Measurements from ENCODE around the gene FAM47C.
"Not testable (repeated sequence)": the region's sequence is repeated elsewhere in the genome, so short reads cannot be mapped to it uniquely, and the experiment has no call there.

Gene FAM47C

DNA sequence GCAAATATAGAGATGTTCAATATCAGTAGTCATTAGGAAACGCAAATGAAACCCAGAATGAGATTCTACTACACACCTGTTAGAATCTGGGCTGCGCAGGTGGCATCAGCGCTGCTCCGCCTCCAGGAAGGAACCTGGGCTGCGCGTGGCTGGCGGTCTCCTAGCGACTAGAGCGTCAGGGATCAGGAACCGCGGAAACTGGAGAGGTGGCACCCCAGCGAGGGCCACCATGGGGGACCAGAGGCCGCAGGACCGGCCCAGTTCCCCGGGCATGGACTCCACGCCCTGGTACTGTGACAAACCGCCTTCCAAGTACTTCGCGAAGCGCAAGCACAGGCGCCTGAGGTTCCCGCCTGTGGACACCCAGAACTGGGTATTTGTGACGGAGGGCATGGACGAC lies at the start of gene FAM47C:
Gene FAM47C (plus strand): TSS at position 185 of the 400 bp plus-strand sequence. CDS start 45 bp downstream, at position 230.
- not testable (repeated sequence) for DNase-seq (ENCODE audit: extremely low read depth in 1 of 2, low read depth in 1 of 2)

DNA sequence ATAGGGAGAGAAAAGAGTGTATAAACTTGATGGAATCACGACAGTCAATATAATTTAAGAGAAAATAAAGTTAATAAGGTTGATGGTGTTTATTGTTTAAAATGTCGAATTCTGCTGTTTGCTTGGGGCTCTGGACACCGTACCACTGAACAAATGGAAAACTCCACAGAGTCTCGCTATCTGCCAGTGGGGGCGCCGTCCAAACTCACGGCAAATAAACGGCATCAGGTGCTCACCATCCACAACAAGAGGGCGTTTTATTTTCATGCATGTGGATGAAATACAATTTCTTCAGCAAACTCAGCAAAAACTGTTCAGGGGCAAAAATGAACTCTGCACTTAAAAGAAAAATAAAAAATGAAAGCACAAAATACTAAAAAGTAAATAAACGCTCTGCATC lies 46.6 kb upstream of the FAM47C start:
- DNase-seq (ENCODE audit: extremely low read depth in 1 of 2, low read depth in 1 of 2) = no peak

DNA sequence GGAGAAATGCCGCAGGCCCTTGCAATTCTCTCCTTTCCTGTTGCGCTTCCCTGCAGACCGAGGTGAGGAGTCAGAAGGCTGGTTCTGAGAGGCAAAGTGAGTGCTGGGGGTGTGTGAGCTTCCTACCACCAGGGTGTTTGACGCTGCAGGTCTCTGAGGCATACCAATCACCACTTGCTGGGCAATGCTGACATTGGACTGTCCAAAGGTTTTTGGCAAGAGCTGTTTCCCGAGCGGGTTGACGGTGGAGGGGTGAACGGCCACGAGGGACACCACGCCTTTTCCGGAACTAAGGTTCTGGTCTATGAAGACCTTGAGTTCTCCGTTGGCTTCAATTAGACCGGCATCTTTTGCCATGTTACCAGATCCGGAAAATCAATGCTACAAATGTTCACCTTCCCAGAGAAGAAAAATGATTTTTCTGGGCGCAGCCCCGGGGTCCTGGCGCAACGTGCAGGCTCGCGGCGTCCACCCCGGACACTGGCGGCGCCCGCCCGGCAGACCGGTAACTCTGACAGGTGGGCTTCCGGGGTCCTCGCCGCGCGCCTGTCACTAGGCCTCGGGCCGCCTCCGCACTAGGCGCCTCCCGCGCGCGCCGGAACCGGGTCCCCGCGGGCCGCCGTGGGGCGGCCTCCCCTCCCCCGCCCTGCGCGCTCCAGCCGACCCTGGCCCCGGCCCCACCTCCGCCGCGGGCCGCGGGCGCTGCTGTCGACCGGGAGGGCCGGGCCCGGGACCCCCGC lies 44.9 kb upstream of the FAM47C start:
- DNase-seq (ENCODE audit: extremely low read depth in 1 of 2, low read depth in 1 of 2) = no peak

DNA sequence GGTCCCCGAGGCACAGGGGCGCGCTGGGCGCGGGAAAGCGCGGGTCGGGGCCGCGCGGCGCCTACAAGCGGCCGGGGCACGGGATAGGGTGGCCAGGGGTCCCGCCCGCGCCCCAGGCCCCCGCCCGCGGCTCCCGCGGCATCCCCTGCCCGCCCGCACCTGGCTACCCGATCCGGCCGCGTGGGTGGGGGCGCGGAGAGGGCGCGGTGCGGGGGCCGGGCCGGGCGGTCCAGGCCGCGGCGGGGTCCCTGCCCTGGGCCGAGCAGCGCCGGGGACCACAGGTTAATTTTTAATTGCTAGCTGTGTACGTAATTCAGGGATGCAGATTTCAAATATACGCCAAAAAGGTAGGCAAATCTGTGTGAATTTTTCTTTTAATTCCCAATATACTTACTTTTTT lies 44.3 kb upstream of the FAM47C start:
- no peak for DNase-seq (ENCODE audit: extremely low read depth in 1 of 2, low read depth in 1 of 2)

DNA sequence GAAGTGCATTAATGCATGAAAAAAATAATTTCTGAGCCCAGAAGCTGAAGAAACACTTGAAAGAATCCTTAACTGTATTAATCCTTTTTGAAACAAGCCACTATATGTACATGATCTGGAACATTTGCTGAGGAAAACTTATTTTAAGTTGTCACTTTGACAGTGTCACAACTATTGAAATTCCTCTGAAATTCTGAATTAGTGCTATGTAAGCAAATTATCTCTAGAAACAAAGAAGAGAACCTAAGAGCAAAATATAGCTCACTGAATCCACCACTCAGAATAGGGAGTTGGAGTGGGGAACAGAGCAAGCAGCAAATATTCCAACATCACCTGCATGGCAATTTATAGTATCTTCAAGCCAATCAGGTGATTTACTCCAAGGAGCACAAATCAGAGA lies 34.6 kb upstream of the FAM47C start:
- DNase-seq (ENCODE audit: extremely low read depth in 1 of 2, low read depth in 1 of 2) = no peak

DNA sequence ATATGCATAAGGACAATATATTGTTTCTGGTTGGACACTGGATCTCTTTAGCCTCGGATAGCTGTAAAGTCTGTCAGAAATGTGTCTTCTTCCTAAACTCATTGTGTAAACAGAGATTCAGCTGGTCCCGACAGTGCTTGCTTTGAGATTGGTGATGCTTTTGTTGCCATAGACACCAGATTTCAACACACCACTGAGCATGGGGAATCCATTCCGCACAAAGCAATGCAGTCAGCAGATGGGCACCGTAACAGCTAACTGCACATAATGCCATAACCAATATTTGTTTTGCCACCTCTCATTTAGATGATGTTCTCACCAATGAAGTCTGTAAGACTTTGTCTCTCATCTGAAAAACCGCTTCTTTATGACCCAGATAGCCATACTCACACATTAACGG lies 33.3 kb upstream of the FAM47C start:
- DNase-seq (ENCODE audit: extremely low read depth in 1 of 2, low read depth in 1 of 2) = no peak

DNA sequence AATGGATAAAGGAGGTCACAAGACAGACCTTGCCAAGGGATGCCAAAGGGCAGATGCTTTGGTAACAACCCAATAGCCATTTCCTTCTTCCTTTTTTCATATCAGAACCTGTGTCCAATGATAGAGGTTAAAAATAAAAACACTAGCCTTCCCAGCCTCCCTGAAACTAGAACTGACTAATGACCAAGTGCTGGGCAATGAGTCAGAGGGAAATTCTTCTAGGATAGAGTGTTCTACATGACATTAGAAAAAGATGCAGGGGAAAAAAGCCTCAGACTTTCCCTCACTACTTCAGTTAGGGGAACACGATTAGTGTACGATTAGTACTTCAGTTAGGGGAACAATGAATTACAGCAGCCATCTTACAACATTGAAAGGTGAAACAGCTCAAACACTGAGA lies 29.3 kb upstream of the FAM47C start:
- DNase-seq (ENCODE audit: extremely low read depth in 1 of 2, low read depth in 1 of 2) = no peak

DNA sequence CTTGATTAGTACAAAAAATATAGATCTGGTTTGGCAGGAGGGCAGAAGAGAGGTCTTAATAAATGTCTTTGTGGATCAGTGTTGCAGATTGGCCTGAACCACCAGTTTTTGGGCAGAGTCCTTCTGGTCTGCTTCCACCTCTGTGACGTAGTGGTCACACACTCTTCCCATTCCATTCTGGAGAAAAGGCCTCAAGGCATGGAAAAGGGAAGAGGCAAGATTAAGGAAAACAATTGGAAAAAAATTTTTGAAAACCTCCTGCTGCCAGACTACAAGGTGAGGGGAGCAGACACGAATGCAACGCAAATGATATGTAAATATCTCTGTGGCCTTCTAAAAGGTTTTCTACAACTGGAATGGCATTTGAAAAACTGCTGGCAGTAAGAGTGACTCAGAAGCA lies 24.3 kb upstream of the FAM47C start:
- no peak for DNase-seq (ENCODE audit: extremely low read depth in 1 of 2, low read depth in 1 of 2)

DNA sequence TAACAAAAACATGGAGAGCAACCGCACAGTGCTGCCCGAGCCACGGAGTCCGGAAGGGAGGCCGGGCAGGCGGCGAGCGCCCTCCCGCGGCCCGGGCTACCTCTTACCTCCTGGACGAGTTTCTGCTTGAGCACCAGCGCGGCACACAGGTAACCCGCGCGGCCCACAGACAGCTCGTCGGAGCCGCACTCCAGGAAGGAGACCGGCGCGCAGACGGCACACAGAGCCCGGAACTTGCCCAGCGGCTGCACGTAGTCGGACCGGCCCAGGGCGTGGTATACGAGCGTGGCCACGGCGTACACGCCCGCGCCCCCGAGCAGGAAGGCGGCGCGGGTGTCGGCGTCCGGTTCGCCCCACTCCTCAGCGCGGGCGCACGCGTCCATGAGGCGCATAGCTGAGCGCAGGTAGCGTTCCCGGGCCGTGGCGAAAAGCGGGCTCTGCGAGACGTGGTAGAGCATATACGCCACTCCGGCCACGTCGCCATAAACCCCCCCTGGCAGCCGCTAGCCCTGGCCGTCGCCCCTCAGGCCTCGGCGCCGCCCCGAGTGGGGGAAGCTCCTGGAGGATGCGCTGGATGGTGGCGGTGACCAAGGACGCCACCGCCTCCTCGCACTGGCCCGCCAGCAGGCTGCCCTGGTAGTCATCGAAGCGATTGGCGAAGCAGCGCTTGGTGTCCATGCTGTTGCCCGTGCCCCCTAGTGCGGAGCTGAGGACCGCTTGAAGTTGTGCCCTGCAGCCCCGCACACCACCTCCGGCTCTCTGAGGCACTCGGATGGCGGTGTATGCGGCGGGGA lies 22.6 kb upstream of the FAM47C start:
- not testable (repeated sequence) for DNase-seq (ENCODE audit: extremely low read depth in 1 of 2, low read depth in 1 of 2)

DNA sequence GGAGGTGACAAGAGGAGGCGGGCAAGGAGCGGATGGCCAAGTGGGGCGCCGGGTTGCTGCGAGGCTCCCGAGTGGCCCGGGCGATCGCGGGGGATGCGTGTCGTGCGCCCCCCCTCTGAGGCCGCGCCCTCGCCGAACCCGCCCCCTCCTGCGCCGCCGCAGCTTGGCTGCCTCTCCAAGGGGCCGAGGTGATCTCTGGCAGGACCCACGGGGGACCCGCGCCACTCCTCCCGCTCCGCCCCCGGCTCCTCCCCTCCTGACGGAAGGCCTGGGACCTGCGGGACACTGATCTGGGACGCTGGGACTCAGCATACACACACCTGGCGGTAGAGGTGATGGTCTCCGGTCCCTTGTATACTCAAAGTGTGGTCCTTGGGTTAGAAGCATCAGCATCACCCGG lies 21.9 kb upstream of the FAM47C start:
- DNase-seq (ENCODE audit: extremely low read depth in 1 of 2, low read depth in 1 of 2) = no peak

DNA sequence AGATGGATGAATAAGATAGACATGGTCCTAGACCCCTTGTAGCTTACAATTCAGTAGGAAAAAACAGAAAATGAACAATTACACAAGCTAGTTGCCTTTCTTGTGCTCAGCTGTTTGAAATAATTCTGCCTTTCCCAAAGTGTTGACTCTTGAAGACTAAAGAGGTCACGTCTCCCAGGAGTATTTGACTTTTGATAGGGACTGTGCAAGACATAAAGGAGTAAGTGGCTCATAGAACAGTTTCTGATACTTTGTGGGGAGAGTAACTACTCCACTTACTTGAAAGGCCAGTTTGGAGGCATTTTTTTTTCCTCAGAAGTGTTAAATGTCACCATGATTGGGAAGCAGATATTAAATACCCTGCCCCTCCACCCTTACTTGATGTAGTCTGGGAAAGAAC lies 21.0 kb upstream of the FAM47C start:
- not testable (repeated sequence) for DNase-seq (ENCODE audit: extremely low read depth in 1 of 2, low read depth in 1 of 2)

DNA sequence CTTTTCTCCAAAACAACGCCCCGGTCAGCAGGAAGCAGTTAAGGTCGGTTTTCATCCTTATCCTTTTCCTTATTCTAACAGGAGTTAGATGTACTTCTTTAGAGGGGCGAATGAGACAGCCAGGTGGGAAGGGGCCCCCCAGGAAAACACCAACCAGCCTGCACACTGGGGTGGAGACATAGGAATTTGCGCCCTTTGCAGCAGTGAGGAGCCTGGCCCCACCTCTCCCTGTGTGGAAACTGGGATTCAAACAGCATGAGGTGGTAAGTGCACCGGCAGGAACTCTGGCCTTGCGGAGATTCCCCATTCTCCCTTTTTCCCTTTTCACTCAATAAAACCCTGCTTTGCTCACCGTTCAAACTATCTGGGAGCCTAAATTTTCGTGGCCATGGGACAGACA lies 8.0 kb upstream of the FAM47C start:
- no peak for DNase-seq (ENCODE audit: extremely low read depth in 1 of 2, low read depth in 1 of 2)

DNA sequence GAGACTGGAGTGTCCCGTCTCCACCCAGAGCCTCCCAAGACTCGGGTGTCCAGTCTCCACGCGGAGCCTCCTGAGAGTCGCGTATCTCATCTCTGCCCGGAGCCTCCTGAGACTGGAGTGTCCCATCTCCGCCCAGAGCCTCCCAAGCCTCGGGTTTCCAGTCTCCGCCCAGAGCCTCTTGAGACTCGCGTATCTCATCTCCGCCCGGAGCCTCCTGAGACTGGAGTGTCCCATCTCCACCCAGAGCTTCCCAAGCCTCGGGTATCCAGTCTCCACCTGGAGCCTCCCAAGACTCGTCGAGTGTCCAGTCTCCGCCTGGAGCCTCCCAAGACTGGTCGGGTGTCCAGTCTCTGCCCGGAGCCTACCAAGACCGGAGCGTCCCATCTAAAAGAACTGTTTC lies 2.3 kb downstream of the FAM47C start:
- no peak for DNase-seq (ENCODE audit: extremely low read depth in 1 of 2, low read depth in 1 of 2)

DNA sequence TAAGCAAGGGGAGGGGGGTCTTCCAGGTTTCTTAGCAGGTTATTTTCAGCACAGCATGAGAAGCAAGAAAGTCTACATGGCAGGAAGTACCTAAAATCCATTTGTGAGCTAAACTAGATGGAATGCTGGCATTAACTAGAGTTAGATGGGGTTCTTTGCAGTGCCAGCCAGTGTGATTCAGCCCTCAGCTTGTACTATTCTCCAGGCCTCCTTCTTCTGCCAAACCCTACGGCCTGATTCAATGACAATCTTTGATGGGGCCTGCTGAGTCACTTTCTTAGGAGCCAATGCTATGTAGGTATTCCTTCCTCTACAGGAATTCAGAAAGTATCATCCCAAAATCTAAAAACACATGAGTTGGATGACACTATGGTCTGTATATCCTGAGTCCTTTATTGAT lies 26.1 kb downstream of the FAM47C start:
- DNase-seq (ENCODE audit: extremely low read depth in 1 of 2, low read depth in 1 of 2) = not testable (repeated sequence)

DNA sequence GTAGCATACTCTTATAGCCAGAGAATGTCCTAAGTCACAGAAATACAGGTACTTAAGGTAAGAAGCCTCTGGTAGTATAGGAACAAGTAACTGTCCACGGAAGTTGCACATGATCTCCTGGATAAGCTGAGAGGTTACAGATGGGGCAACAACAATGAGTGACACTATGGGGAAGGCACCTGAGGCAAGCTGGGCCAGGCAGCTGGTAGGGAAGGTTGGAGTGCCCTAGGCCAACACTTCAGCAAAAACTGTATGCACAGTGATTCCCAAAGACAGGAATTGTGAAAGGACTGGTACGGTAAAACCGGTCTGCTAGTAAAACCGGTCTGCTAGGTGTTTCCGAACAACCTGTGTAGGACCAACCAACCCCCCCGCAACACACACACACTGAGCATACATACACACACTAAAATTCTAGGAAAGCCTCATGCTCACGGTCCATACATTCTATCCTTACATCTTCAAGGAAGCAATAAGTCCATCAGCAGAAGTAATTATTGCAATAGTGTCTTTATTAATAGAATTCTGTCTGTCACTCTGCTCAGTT lies 28.6 kb downstream of the FAM47C start:
- not testable (repeated sequence) for DNase-seq (ENCODE audit: extremely low read depth in 1 of 2, low read depth in 1 of 2)

DNA sequence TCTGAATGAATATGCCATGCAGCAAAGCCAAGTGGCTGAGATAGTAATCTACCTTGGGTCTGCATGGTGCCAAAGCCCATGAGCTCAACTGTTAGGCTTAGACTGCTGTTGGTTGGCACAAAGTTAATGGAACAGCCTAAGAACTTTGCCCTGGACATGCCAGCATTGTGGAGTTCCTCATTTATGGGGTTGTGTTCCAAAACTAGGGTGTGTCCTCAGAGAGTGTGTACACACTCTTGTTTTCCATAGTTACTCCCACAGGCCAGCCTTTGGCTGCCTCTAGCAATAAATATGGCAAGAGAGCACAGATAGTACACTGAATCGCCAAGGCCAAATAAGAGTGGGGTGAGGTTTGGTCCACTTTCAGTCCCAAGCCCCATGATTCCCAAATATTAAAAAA lies 30.6 kb downstream of the FAM47C start:
- not testable (repeated sequence) for DNase-seq (ENCODE audit: extremely low read depth in 1 of 2, low read depth in 1 of 2)

DNA sequence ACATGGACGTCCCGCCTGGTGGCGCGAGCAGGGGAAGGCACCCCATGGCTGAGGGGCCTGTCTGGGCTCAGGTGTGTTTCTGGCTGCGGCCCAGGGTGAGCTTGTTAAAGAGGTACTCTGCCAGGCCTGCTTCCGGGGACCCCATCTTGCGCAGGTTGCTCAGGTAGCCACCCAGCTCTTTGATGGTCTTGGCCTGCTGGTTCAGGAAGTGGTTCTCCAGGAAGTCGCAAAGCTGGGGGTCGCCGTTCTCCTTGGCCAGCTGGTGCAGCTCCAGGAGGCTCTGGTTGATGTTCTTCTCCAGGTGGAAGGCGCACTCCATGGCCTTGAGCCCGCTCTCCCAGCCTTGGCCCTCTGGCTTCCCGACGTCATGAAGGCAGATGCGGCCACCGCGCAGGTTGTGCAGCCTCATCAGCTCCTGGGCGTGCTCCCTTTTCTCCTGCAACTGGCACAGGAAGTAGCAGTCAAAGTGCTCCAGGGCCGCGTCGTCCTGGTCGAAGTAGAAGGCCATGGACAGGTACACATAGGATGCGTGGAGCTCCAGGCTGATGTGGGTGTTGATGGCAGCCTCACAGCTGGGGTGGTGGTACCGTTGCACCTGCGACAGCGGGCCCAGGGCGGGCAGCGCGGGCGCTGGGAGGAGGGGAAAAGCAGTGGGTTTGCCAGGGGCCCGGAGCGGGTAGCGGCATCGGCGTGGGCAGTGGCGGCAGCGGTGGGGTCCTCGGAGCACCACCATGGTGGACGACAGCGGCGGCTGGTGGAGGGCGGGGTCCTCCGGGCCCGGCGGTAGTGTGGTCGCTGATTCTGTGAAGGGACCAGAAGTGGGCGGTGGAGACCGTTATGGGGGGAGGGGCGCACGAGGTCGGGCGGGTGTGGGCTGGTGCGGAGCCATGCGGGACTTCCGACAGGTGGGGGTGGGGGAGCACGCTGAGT lies 35.1 kb downstream of the FAM47C start:
- not testable (repeated sequence) for DNase-seq (ENCODE audit: extremely low read depth in 1 of 2, low read depth in 1 of 2)

DNA sequence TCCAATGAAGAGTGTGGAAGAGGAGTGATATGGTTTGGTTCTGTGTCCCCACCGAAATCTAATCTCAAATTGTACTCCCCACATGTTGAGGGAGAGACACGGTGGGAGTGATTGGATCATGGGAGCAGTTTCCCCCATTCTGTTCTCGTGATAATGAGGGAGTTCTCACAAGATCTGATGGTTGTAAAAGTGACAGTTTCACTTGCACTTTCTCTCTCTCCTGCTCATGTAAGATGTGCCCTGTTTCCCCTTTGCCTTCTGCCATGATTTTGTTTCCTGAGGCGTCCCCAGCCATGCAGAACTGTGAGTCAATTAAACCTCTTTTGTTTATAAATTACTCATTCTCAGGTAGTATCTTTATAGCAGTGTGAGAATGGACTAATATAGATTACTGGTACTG lies 39.6 kb downstream of the FAM47C start:
- no peak for DNase-seq (ENCODE audit: extremely low read depth in 1 of 2, low read depth in 1 of 2)

DNA sequence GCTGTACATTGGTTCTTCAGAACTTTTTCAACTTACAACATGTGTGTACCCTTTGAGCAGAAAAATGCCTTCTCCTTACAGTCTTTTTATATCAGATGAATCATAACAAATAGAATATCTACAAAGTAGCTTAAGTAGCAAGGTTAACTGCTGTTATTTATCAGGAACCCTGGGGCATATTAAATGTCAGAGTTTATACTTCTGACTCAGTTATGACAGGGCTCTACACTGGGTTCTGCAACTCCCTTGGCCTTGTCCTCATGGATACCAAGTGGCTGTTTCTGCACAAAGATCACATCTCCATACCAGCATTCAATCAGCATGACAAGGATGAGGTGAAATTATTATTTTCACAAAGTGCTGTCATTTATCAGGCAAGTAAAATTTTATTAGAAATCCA lies 49.4 kb downstream of the FAM47C start:
- DNase-seq (ENCODE audit: extremely low read depth in 1 of 2, low read depth in 1 of 2) = not testable (repeated sequence)

DNA sequence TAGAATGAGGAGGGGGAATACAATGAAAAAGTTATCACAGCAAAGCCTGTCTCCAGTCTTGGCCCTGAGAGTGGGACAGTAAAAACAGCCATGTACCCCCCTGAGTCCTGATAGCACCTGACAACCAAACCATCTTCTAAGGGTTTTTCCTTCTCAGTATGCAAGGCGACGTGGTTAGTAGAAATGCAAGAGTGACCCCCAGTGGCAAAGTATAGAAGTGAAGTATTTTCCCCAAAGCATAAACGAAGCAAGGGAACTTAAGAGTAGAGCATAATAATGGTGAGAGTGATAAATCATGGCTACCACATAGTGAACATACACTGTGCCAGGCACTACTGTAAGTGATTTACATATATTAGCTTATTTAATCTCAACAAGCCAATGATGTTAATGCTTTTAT lies 52.8 kb downstream of the FAM47C start:
- DNase-seq (ENCODE audit: extremely low read depth in 1 of 2, low read depth in 1 of 2) = no peak
